ENCODE data around the gene OCLN. TPM values are rescaled to one million over a fixed set of nuclear protein-coding genes. Genes with fewer than 3 reads are reported as not detected.
"Not testable (repeated sequence)": the region's sequence is repeated elsewhere in the genome, so short reads cannot be mapped to it uniquely, and the experiment has no call there.

OCLN gene
- total and polyA plus RNA-seq, 4 donors: 9.9 to 53.9 (median 19.0) TPM

GRCh38 chr5:69510694-69511093, 18.1 kb downstream of the OCLN start (continued):
- TF ChIP-seq, protein P1, sequence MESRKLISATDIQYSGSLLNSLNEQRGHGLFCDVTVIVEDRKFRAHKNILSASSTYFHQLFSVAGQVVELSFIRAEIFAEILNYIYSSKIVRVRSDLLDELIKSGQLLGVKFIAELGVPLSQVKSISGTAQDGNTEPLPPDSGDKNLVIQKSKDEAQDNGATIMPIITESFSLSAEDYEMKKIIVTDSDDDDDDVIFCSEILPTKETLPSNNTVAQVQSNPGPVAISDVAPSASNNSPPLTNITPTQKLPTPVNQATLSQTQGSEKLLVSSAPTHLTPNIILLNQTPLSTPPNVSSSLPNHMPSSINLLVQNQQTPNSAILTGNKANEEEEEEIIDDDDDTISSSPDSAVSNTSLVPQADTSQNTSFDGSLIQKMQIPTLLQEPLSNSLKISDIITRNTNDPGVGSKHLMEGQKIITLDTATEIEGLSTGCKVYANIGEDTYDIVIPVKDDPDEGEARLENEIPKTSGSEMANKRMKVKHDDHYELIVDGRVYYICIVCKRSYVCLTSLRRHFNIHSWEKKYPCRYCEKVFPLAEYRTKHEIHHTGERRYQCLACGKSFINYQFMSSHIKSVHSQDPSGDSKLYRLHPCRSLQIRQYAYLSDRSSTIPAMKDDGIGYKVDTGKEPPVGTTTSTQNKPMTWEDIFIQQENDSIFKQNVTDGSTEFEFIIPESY (IDR thresholded peaks at IDR 0.05): no peak
- TF ChIP-seq RAD21 (IDR thresholded peaks at IDR 0.05) (no peak), RXRA (IDR thresholded peaks at IDR 0.05) (no peak), YY1 (IDR thresholded peaks at IDR 0.05) (no peak)

GRCh38 chr5:69512740-69513260, 20.2 kb downstream of the OCLN start:
- Histone ChIP-seq H3K9ac (ENCODE audit: low read depth in 1 of 2, low read length in 2 of 2) (no peak overlapping the region), H3K27me3 (ENCODE audit: control insufficient read depth in 4 of 4, insufficient read depth in 4 of 4, low read length in 3 of 4) (no peaks in the 10 kb centered on the region), H3K27ac (ENCODE audit: low read depth in 1 of 2, low read length in 2 of 2) (peak overlapping the region; percentile 54), H3K4me1 (ENCODE audit: control insufficient read depth in 4 of 4, insufficient read depth in 4 of 4, low read length in 3 of 4) (peaks cover 3 to 23% (median 18%) of the 10 kb centered on the region in 4 donors), H3K4me3 (ENCODE audit: low read depth in 1 of 3, low read length in 3 of 3) (no peak overlapping the region), H3K9me3 (ENCODE audit: control insufficient read depth in 4 of 4, low read length in 3 of 4) (no peaks in the 10 kb centered on the region), H3K36me3 (ENCODE audit: control insufficient read depth in 4 of 4, insufficient read depth in 3 of 4, low read depth in 1 of 4, low read length in 3 of 4) (peaks cover 3 to 15% (median 12%) of the 10 kb centered on the region in 4 donors)
- WGBS: 89% methylated on average over 2 of the region's 2 CpGs
- DNase-seq (ENCODE audit: low spot score): no peak
- TF ChIP-seq FOXA2 (IDR thresholded peaks at IDR 0.05) (no peak), FOXA1 (IDR thresholded peaks at IDR 0.05) (no peak), HNF4A (conservative IDR thresholded peaks at IDR 0.05) (no peak), EGR1 (IDR thresholded peaks at IDR 0.05; ENCODE audit: low read depth in 2 of 2) (no peak)
- TF ChIP-seq, protein P2, sequence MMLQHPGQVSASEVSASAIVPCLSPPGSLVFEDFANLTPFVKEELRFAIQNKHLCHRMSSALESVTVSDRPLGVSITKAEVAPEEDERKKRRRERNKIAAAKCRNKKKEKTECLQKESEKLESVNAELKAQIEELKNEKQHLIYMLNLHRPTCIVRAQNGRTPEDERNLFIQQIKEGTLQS (IDR thresholded peaks at IDR 0.05): no peak
- TF ChIP-seq, protein P1 (IDR thresholded peaks at IDR 0.05): no peak

GRCh38 chr5:69515570-69515969, 23.0 kb downstream of the OCLN start:
- not testable (repeated sequence) for DNase-seq (ENCODE audit: low spot score); H3K4me3 ChIP-seq (ENCODE audit: low read depth in 1 of 3, low read length in 3 of 3); H3K27me3 ChIP-seq (ENCODE audit: control insufficient read depth in 4 of 4, insufficient read depth in 4 of 4, low read length in 3 of 4); H3K36me3 ChIP-seq (ENCODE audit: control insufficient read depth in 4 of 4, insufficient read depth in 3 of 4, low read depth in 1 of 4, low read length in 3 of 4); H3K27ac ChIP-seq (ENCODE audit: low read depth in 1 of 2, low read length in 2 of 2); H3K9ac ChIP-seq (ENCODE audit: low read depth in 1 of 2, low read length in 2 of 2); H3K9me3 ChIP-seq (ENCODE audit: control insufficient read depth in 4 of 4, low read length in 3 of 4)
- over 99% methylated on average over 24 of the region's 30 CpGs for WGBS
- peaks cover 3 to 43% (median 36%) of the 10 kb centered on the region in 4 donors for H3K4me1 ChIP-seq (ENCODE audit: control insufficient read depth in 4 of 4, insufficient read depth in 4 of 4, low read length in 3 of 4)

DNA sequence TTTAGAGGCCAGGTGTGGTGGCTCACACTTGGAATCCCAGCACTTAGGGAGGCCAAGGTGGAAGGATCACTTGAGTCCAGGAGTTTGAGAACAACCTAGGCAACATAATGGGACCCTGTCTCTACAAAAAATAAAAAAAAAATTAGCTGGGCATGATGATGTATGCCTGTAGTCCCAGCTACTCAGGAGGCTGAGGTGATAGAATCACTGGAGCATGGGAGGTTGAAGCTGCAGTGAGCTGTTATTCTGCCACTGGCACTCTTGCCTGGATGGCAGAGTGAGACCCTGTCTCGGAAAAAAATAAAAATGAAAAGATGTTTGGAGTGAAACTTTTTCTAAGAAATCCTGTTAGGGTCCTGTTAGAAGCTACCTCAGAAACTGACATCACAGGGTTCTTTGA, 24.2 kb downstream of the OCLN start:
- no peak for TF ChIP-seq SP1 (IDR thresholded peaks at IDR 0.05)
- TF ChIP-seq EGR1 (IDR thresholded peaks at IDR 0.05; ENCODE audit: low read depth in 2 of 2): no peak
- TF ChIP-seq CTCF (IDR thresholded peaks at IDR 0.05; ENCODE audit: low read depth, low read length, missing input control): no peak
- TF ChIP-seq, protein P1 (IDR thresholded peaks at IDR 0.05): no peak
- peaks cover 0 to 3% (median 0%) of the 10 kb centered on the region in 4 donors for H3K36me3 ChIP-seq (ENCODE audit: control insufficient read depth in 4 of 4, insufficient read depth in 3 of 4, low read depth in 1 of 4, low read length in 3 of 4)
- 94% methylated on average over 1 of the region's 1 CpG for WGBS
- H3K4me1 ChIP-seq (ENCODE audit: control insufficient read depth in 4 of 4, insufficient read depth in 4 of 4, low read length in 3 of 4): peaks cover 3 to 43% (median 36%) of the 10 kb centered on the region in 4 donors
- no peak for DNase-seq (ENCODE audit: low spot score)
- peak overlapping the region; percentile 73 to 82 for H3K27ac ChIP-seq (ENCODE audit: low read depth in 1 of 2, low read length in 2 of 2)
- H3K4me3 ChIP-seq (ENCODE audit: low read depth in 1 of 3, low read length in 3 of 3): no peak overlapping the region
- peak overlapping the region in 1 of 2 donors; percentile 52 for H3K9ac ChIP-seq (ENCODE audit: low read depth in 1 of 2, low read length in 2 of 2)
- H3K27me3 ChIP-seq (ENCODE audit: control insufficient read depth in 4 of 4, insufficient read depth in 4 of 4, low read length in 3 of 4): no peaks in the 10 kb centered on the region
- no peaks in the 10 kb centered on the region for H3K9me3 ChIP-seq (ENCODE audit: control insufficient read depth in 4 of 4, low read length in 3 of 4)
